ENCODE results near the gene CCDC40.

Gene CCDC40

DNA sequence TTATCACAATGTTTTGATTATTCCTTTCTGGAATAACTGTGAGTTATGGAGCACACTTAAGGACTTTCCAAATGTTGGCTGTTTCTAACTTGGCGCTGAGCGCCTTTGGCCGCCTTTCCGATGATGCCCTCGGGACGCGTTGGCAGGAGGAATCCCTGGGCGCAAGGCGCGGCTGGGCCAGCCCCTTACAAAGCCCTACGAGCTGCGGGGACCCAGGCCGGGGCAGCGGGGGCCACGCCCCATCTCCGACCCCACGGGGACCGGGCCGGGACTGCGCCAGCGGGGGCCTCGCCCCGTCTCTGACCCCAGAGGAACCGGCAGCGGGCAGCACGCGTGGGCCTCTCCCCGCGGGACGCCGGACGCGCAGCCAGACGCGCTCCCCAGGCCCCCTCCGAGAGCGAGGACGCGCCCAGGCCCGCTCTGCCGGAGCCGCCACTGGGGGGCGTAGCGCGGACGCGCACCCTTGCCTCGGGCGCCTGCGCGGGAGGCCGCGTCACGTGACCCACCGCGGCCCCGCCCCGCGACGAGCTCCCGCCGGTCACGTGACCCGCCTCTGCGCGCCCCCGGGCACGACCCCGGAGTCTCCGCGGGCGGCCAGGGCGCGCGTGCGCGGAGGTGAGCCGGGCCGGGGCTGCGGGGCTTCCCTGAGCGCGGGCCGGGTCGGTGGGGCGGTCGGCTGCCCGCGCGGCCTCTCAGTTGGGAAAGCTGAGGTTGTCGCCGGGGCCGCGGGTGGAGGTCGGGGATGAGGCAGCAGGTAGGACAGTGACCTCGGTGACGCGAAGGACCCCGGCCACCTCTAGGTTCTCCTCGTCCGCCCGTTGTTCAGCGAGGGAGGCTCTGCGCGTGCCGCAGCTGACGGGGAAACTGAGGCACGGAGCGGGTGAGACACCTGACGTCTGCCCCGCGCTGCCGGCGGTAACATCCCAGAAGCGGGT, 64.8 kb downstream of the CCDC40 start, which contains the start of gene GAA:
Gene GAA, plus strand, starts transcription at position 571 of the 935 bp plus-strand sequence. CDS start 3,006 bp downstream, outside the sequence.
- Histone ChIP-seq H3K4me3 (ENCODE audit: low read depth in 1 of 2, low read length in 2 of 2) (peak within 1 kb of the TSS; percentile 80), H3K9me3 (ENCODE audit: control insufficient read depth in 1 of 2, low read length in 2 of 2) (no peaks in the 10 kb centered on the region), H3K4me1 (ENCODE audit: control insufficient read depth in 1 of 2, insufficient read depth in 2 of 2, low read length in 2 of 2) (peaks cover 0 to 12% of the 10 kb centered on the region in 2 donors), H3K27me3 (ENCODE audit: low read depth, low read length) (no peaks in the 10 kb centered on the region), H3K36me3 (ENCODE audit: control insufficient read depth in 1 of 2, insufficient read depth in 2 of 2, low read length in 2 of 2) (no peaks in the 10 kb centered on the region), H3K27ac (ENCODE audit: low read length) (peak within 1 kb of the TSS; percentile 45)

GRCh38 chr17:80101946-80102663, 65.7 kb downstream of the CCDC40 start:
- H3K4me3 ChIP-seq (ENCODE audit: low read depth in 1 of 2, low read length in 2 of 2) = peak overlapping the region; percentile 79 to 80
- no peaks in the 10 kb centered on the region for H3K27me3 ChIP-seq (ENCODE audit: low read depth, low read length)
- H3K27ac ChIP-seq (ENCODE audit: low read length) = peak overlapping the region; percentile 45
- no peaks in the 10 kb centered on the region for H3K9me3 ChIP-seq (ENCODE audit: control insufficient read depth in 1 of 2, low read length in 2 of 2)
- peaks cover 0 to 12% of the 10 kb centered on the region in 2 donors for H3K4me1 ChIP-seq (ENCODE audit: control insufficient read depth in 1 of 2, insufficient read depth in 2 of 2, low read length in 2 of 2)
- H3K36me3 ChIP-seq (ENCODE audit: control insufficient read depth in 1 of 2, insufficient read depth in 2 of 2, low read length in 2 of 2) = no peaks in the 10 kb centered on the region

DNA sequence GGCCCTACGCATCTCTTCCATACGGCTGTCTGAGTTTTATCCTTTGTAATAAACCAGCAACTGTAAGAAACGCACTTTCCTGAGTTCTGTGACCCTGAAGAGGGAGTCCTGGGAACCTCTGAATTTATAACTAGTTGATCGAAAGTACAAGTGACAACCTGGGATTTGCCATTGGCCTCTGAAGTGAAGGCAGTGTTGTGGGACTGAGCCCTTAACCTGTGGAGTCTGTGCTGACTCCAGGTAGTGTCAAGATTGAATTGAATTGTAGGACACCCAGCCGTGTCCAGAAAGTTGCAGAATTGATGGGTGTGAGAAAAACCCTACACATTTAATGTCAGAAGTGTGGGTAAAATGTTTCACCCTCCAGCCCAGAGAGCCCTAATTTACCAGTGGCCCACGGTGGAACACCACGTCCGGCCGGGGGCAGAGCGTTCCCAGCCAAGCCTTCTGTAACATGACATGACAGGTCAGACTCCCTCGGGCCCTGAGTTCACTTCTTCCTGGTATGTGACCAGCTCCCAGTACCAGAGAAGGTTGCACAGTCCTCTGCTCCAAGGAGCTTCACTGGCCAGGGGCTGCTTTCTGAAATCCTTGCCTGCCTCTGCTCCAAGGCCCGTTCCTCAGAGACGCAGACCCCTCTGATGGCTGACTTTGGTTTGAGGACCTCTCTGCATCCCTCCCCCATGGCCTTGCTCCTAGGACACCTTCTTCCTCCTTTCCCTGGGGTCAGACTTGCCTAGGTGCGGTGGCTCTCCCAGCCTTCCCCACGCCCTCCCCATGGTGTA, 66.4 kb downstream of the CCDC40 start:
- Histone ChIP-seq H3K4me3 (ENCODE audit: low read depth in 1 of 2, low read length in 2 of 2) (peak overlapping the region in 1 of 2 donors; percentile 79), H3K27ac (ENCODE audit: low read length) (no peak overlapping the region)

DNA sequence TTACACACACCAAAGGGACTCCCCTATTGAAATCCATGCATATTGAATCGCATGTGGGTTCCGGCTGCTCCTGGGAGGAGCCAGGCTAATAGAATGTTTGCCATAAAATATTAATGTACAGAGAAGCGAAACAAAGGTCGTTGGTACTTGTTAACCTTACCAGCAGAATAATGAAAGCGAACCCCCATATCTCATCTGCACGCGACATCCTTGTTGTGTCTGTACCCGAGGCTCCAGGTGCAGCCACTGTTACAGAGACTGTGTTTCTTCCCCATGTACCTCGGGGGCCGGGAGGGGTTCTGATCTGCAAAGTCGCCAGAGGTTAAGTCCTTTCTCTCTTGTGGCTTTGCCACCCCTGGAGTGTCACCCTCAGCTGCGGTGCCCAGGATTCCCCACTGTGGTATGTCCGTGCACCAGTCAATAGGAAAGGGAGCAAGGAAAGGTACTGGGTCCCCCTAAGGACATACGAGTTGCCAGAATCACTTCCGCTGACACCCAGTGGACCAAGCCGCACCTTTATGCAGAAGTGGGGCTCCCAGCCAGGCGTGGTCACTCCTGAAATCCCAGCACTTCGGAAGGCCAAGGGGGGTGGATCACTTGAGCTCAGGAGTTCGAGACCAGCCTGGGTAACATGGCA, 67.1 kb downstream of the CCDC40 start:
- no peaks in the 10 kb centered on the region for H3K27me3 ChIP-seq (ENCODE audit: low read depth, low read length)
- peaks cover 0 to 12% of the 10 kb centered on the region in 2 donors for H3K4me1 ChIP-seq (ENCODE audit: control insufficient read depth in 1 of 2, insufficient read depth in 2 of 2, low read length in 2 of 2)
- no peak overlapping the region for H3K4me3 ChIP-seq (ENCODE audit: low read depth in 1 of 2, low read length in 2 of 2)
- H3K27ac ChIP-seq (ENCODE audit: low read length) = no peak overlapping the region
- H3K9me3 ChIP-seq (ENCODE audit: control insufficient read depth in 1 of 2, low read length in 2 of 2) = no peaks in the 10 kb centered on the region
- no peaks in the 10 kb centered on the region for H3K36me3 ChIP-seq (ENCODE audit: control insufficient read depth in 1 of 2, insufficient read depth in 2 of 2, low read length in 2 of 2)

More for the DNA sequence above, 66.4 kb downstream of the CCDC40 start:
- no peaks in the 10 kb centered on the region for H3K36me3 ChIP-seq (ENCODE audit: control insufficient read depth in 1 of 2, insufficient read depth in 2 of 2, low read length in 2 of 2)
- no peaks in the 10 kb centered on the region for H3K27me3 ChIP-seq (ENCODE audit: low read depth, low read length)
- peaks cover 0 to 12% of the 10 kb centered on the region in 2 donors for H3K4me1 ChIP-seq (ENCODE audit: control insufficient read depth in 1 of 2, insufficient read depth in 2 of 2, low read length in 2 of 2)
- no peaks in the 10 kb centered on the region for H3K9me3 ChIP-seq (ENCODE audit: control insufficient read depth in 1 of 2, low read length in 2 of 2)

DNA sequence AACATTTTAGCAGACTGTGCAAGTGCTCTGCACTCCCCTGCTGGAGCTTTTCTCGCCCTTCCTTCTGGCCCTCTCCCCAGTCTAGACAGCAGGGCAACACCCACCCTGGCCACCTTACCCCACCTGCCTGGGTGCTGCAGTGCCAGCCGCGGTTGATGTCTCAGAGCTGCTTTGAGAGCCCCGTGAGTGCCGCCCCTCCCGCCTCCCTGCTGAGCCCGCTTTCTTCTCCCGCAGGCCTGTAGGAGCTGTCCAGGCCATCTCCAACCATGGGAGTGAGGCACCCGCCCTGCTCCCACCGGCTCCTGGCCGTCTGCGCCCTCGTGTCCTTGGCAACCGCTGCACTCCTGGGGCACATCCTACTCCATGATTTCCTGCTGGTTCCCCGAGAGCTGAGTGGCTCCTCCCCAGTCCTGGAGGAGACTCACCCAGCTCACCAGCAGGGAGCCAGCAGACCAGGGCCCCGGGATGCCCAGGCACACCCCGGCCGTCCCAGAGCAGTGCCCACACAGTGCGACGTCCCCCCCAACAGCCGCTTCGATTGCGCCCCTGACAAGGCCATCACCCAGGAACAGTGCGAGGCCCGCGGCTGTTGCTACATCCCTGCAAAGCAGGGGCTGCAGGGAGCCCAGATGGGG, 68.0 kb downstream of the CCDC40 start:
- H3K27ac ChIP-seq (ENCODE audit: low read length) = no peak overlapping the region
- no peaks in the 10 kb centered on the region for H3K27me3 ChIP-seq (ENCODE audit: low read depth, low read length)
- H3K4me3 ChIP-seq (ENCODE audit: low read depth in 1 of 2, low read length in 2 of 2) = no peak overlapping the region
- H3K36me3 ChIP-seq (ENCODE audit: control insufficient read depth in 1 of 2, insufficient read depth in 2 of 2, low read length in 2 of 2) = no peaks in the 10 kb centered on the region
- H3K9me3 ChIP-seq (ENCODE audit: control insufficient read depth in 1 of 2, low read length in 2 of 2) = no peaks in the 10 kb centered on the region
- H3K4me1 ChIP-seq (ENCODE audit: control insufficient read depth in 1 of 2, insufficient read depth in 2 of 2, low read length in 2 of 2) = peaks cover 0 to 12% of the 10 kb centered on the region in 2 donors

DNA sequence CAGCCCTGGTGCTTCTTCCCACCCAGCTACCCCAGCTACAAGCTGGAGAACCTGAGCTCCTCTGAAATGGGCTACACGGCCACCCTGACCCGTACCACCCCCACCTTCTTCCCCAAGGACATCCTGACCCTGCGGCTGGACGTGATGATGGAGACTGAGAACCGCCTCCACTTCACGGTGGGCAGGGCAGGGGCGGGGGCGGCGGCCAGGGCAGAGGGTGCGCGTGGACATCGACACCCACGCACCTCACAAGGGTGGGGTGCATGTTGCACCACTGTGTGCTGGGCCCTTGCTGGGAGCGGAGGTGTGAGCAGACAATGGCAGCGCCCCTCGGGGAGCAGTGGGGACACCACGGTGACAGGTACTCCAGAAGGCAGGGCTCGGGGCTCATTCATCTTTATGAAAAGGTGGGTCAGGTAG, 68.5 kb downstream of the CCDC40 start:
- Histone ChIP-seq H3K4me3 (ENCODE audit: low read depth in 1 of 2, low read length in 2 of 2) (no peak overlapping the region), H3K27ac (ENCODE audit: low read length) (no peak overlapping the region), H3K9me3 (ENCODE audit: control insufficient read depth in 1 of 2, low read length in 2 of 2) (no peaks in the 10 kb centered on the region), H3K4me1 (ENCODE audit: control insufficient read depth in 1 of 2, insufficient read depth in 2 of 2, low read length in 2 of 2) (peaks cover 0 to 12% of the 10 kb centered on the region in 2 donors), H3K36me3 (ENCODE audit: control insufficient read depth in 1 of 2, insufficient read depth in 2 of 2, low read length in 2 of 2) (no peaks in the 10 kb centered on the region), H3K27me3 (ENCODE audit: low read depth, low read length) (no peaks in the 10 kb centered on the region)

- no peaks in the 10 kb centered on the region for H3K36me3 ChIP-seq (ENCODE audit: control insufficient read depth in 1 of 2, insufficient read depth in 2 of 2, low read length in 2 of 2)
- no peaks in the 10 kb centered on the region for H3K9me3 ChIP-seq (ENCODE audit: control insufficient read depth in 1 of 2, low read length in 2 of 2)
- H3K27me3 ChIP-seq (ENCODE audit: low read depth, low read length) = no peaks in the 10 kb centered on the region
- no peak overlapping the region for H3K4me3 ChIP-seq (ENCODE audit: low read depth in 1 of 2, low read length in 2 of 2)
- no peak overlapping the region for H3K27ac ChIP-seq (ENCODE audit: low read length)
- peaks cover 0 to 12% of the 10 kb centered on the region in 2 donors for H3K4me1 ChIP-seq (ENCODE audit: control insufficient read depth in 1 of 2, insufficient read depth in 2 of 2, low read length in 2 of 2)
Measured at GRCh38 chr17:80105762-80106161, 69.3 kb downstream of the CCDC40 start.

DNA sequence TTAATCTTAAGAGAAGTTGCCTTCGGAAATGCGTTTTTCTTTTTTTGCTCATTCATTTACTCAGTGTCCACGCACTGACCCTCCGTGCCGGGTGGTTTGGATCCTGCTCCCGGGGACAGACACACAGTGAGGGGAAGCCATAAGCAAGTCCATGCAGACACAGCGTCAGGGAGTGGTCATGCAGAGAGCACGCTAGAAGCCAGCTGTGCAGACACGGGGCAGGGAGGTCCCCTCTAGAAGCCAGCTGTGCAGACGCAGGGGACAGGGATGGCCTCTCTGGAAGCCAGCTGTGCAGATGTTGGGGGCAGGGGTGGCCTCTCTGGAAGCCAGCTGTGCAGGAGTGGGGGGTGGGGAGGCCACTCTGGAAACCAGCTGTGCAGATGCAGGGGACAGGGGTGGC, 69.7 kb downstream of the CCDC40 start:
- peaks cover 0 to 12% of the 10 kb centered on the region in 2 donors for H3K4me1 ChIP-seq (ENCODE audit: control insufficient read depth in 1 of 2, insufficient read depth in 2 of 2, low read length in 2 of 2)
- H3K9me3 ChIP-seq (ENCODE audit: control insufficient read depth in 1 of 2, low read length in 2 of 2) = no peaks in the 10 kb centered on the region
- H3K27me3 ChIP-seq (ENCODE audit: low read depth, low read length) = no peaks in the 10 kb centered on the region
- no peak overlapping the region for H3K4me3 ChIP-seq (ENCODE audit: low read depth in 1 of 2, low read length in 2 of 2)
- no peaks in the 10 kb centered on the region for H3K36me3 ChIP-seq (ENCODE audit: control insufficient read depth in 1 of 2, insufficient read depth in 2 of 2, low read length in 2 of 2)
- H3K27ac ChIP-seq (ENCODE audit: low read length) = no peak overlapping the region

GRCh38 chr17:80106751-80107150, 70.3 kb downstream of the CCDC40 start:
- Histone ChIP-seq H3K4me3 (ENCODE audit: low read depth in 1 of 2, low read length in 2 of 2) (no peak overlapping the region), H3K4me1 (ENCODE audit: control insufficient read depth in 1 of 2, insufficient read depth in 2 of 2, low read length in 2 of 2) (peaks cover 0 to 11% of the 10 kb centered on the region in 2 donors), H3K36me3 (ENCODE audit: control insufficient read depth in 1 of 2, insufficient read depth in 2 of 2, low read length in 2 of 2) (no peaks in the 10 kb centered on the region), H3K27ac (ENCODE audit: low read length) (no peak overlapping the region), H3K9me3 (ENCODE audit: control insufficient read depth in 1 of 2, low read length in 2 of 2) (no peaks in the 10 kb centered on the region), H3K27me3 (ENCODE audit: low read depth, low read length) (no peaks in the 10 kb centered on the region)

DNA sequence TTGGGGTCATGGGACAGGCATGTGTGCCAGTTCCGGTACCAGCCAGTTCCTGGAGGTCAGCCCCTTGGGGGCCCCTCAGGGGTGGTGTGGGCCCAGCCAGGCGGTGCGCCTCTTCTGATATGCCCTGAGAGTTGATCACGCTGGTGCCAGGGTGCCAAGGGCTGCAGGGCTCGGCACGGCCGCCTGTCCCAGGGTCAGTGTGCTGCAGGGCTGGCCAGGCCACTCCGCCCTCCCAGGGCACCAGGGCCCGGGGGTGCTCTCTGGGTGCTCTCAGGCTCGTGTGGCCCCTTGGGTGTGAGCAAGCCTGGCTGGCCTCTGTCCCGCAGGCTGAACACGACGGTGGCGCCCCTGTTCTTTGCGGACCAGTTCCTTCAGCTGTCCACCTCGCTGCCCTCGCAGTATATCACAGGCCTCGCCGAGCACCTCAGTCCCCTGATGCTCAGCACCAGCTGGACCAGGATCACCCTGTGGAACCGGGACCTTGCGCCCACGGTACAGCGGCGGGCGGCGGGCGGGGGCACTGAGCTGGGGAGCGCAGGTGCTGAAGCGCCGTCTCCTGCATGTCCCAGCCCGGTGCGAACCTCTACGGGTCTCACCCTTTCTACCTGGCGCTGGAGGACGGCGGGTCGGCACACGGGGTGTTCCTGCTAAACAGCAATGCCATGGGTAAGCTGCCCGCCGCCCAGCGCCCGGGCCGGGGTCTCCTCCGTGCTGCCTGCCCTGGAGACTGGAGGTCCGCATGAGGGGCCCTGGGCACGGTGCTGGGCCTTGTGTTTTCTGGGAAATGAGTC, 71.0 kb downstream of the CCDC40 start:
- H3K27me3 ChIP-seq (ENCODE audit: low read depth, low read length) = no peaks in the 10 kb centered on the region
- H3K27ac ChIP-seq (ENCODE audit: low read length) = no peak overlapping the region
- no peaks in the 10 kb centered on the region for H3K9me3 ChIP-seq (ENCODE audit: control insufficient read depth in 1 of 2, low read length in 2 of 2)
- H3K4me1 ChIP-seq (ENCODE audit: control insufficient read depth in 1 of 2, insufficient read depth in 2 of 2, low read length in 2 of 2) = peaks cover 0 to 5% of the 10 kb centered on the region in 2 donors
- H3K4me3 ChIP-seq (ENCODE audit: low read depth in 1 of 2, low read length in 2 of 2) = no peak overlapping the region
- peaks cover 0 to 4% of the 10 kb centered on the region in 2 donors for H3K36me3 ChIP-seq (ENCODE audit: control insufficient read depth in 1 of 2, insufficient read depth in 2 of 2, low read length in 2 of 2)
